PFSK-1 (cell line): Measurements from ENCODE around the gene CPB2.

Source experiments
- FOXP2 ChIP-seq: optimal IDR thresholded peaks from 2 replicates; pipeline ENCODE3; 2011; ENCODE audit warnings: borderline replicate concordance, control low read depth, inconsistent platforms; ENCODE audit not compliant: insufficient read depth; ENCODE audit errors: extremely low read length, extremely low read depth
- POLR2AphosphoS5 ChIP-seq: IDR thresholded peaks from 2 replicates; pipeline ENCODE4 v1.6.1; 2012; ENCODE audit warnings: low read depth, mild to moderate bottlenecking, control low read depth, low read length, moderate library complexity
- REST ChIP-seq, 2 experiments: IDR thresholded peaks; 2 replicates each; pipeline versions ENCODE4 v1.6.1 to v1.8.0; 2011 to 2012; ENCODE audit warnings: low read depth in 2 of 2, low read length in 2 of 2, control low read depth in 1 of 2, inconsistent platforms in 1 of 2, mild to moderate bottlenecking in 1 of 2, moderate library complexity in 1 of 2; ENCODE audit not compliant: insufficient read depth in 1 of 2
- SIN3A ChIP-seq: IDR thresholded peaks from 2 replicates; pipeline ENCODE4 v1.6.1; 2012; ENCODE audit warnings: mild to moderate bottlenecking, low read length, moderate library complexity, borderline replicate concordance; ENCODE audit not compliant: insufficient read depth
- TAF1 ChIP-seq: IDR thresholded peaks from 2 replicates; pipeline ENCODE4 v1.6.1; 2012; ENCODE audit warnings: low read length, control low read depth, borderline replicate concordance; ENCODE audit not compliant: insufficient read depth

CPB2 gene

DNA sequence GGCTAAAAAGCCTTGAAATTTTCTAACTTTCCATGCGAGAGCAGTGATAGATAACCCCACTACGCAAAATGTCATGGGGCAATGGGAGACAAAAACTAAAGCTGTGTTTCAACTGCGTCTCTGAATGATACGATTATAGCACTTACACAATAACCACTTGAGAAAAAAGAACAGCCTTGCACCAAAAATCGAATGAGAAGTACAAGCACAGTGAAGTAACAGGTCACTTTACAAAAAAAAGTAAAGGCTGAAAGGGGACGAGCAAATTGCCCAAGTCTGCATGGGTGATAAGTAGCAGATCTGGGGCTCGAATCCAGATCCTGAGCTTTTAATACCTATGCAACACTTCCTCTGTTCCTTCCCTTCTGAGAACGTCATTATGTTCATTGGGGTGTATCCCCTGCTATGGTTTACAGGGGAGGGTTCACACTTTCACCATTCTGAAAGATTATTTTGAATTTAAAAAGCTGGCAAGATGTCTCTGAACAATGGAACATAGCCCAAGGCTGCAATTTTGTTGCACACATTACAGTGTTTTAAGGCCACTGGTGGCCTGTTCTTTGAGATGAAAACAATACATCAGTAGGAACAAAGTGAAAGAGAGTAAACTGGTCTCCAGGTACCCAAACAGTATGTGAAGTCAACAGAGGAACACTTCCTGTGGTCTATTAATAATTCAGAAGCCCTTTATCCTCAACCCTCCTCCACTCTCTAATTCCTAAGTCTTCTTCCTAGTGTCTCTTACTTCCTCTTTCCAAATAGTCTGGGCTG is 3.2 kb downstream of the CPB2 start:
- TF ChIP-seq TAF1 (no peak), SIN3A (no peak), POLR2AphosphoS5 (no peak), REST (IDR thresholded peaks at IDR 0.05; ENCODE audit: insufficient read depth in 1 of 2, low read depth in 2 of 2, low read length in 2 of 2) (no peak), FOXP2 (no peak)

- no peak for TF ChIP-seq TAF1
- TF ChIP-seq POLR2AphosphoS5, result no peak
- no peak for TF ChIP-seq SIN3A
- TF ChIP-seq FOXP2, result no peak
- no peak for TF ChIP-seq REST (IDR thresholded peaks at IDR 0.05; ENCODE audit: insufficient read depth in 1 of 2, low read depth in 2 of 2, low read length in 2 of 2)
Measured at GRCh38 chr13:46101002-46101401, 3.8 kb downstream of the CPB2 start.

DNA sequence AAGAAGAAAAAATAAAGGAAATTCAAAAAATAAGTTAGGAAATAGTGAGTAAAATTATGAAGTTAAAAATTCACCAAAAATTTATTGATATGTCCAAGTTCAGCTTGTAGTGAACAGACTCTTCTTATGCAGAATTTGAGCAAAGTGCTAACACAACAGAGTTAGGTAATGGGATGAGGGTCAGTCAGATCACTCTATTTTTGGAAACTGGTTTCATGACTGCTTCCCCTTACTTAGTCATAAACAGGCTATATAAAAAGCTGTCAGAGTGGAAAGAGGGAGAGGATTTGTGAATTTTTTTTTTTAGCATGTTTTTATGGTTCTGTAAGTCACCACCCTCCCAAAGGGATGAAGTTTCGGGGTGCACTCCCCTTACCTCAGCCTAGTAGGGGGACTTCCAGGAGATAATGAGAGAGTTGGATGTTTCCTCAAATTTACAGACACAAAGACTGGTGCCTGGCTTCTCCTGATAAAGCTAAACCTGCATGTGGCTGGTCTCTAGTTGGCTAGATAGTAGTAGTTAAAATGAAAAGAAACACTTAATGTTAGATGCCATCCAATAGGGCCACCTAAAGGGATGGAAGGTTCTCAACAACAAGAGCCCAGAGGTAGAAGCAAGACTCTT is 4.5 kb downstream of the CPB2 start:
- TF ChIP-seq FOXP2 (no peak), TAF1 (no peak)

DNA sequence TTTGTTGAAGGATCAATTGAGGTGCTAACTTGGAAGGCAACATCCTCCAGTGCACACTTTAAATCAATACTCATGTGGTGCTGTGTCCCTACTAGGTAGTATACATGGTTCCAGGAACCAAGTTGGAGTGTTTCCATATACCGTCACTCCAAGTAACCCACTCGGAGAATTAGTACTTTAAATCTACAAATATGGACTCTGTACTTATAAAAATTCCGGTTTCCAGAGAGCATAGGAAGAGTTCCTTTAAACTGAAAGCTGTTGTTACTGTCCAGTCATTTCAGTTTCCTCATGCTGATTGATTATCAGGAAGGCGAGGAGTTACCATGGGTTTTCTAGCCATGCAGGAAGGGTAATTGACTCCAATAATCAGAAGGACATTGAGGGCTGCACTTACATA is 7.2 kb downstream of the CPB2 start:
- TF ChIP-seq TAF1, result no peak
- no peak for TF ChIP-seq FOXP2
- TF ChIP-seq SIN3A, result no peak
- no peak for TF ChIP-seq POLR2AphosphoS5
- no peak for TF ChIP-seq REST (IDR thresholded peaks at IDR 0.05; ENCODE audit: insufficient read depth in 1 of 2, low read depth in 2 of 2, low read length in 2 of 2)

DNA sequence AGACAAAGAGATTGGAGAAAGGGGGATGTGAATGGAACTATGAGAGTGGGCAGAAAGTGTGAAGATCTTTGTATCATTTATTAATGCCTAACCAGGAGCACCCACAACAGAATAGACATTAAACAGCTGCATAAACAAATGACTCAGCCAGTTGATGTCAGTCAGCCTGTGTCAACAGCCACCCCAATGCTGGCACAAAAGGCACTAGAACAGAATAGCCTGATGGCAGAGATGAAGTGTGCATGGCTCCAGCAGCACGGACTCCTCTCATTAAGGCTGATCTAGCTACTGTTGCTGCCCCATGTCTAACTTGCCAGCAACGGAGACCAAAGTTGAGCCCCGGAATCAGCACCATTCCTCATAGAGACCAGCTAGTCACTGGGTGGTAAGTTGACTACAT is 7.8 kb downstream of the CPB2 start:
- no peak for TF ChIP-seq TAF1
- TF ChIP-seq FOXP2, result no peak
- no peak for TF ChIP-seq REST (IDR thresholded peaks at IDR 0.05; ENCODE audit: insufficient read depth in 1 of 2, low read depth in 2 of 2, low read length in 2 of 2)
- no peak for TF ChIP-seq POLR2AphosphoS5
- TF ChIP-seq SIN3A, result no peak
